GM12878 (cell line): Measurements from ENCODE around the gene DAO. TPM values are rescaled to one million over a fixed set of nuclear protein-coding genes. Genes with fewer than 3 reads are reported as not detected.

Source experiments
- EED ChIP-seq: sonication (generic); IDR thresholded peaks from 2 replicates; pipeline ENCODE4 v1.6.1; 2016; ENCODE audit warnings: antibody characterized with exemption, low read depth
- GATAD2B ChIP-seq: fragments of 450-650 bp; conservative IDR thresholded peaks from 2 replicates; pipeline ENCODE4 v1.6.1; 2017; ENCODE audit warnings: low read depth, mild to moderate bottlenecking, moderate library complexity
- IKZF1 ChIP-seq: fragments of 450-650 bp; conservative IDR thresholded peaks from 2 replicates; pipeline ENCODE4 v1.6.1; 2017; ENCODE audit warnings: antibody characterized with exemption, mild to moderate bottlenecking
- IKZF2 ChIP-seq, 2 experiments: fragments of 450-650 bp; IDR thresholded peaks; 2 replicates each; pipeline ENCODE4 v1.6.1; 2017; ENCODE audit warnings: mild to moderate bottlenecking in 2 of 2, moderate library complexity in 2 of 2
- MEF2B ChIP-seq: fragments of 450-650 bp; IDR thresholded peaks from 2 replicates; pipeline ENCODE4 v1.6.1; 2018; ENCODE audit warnings: mild to moderate bottlenecking, moderate library complexity; ENCODE audit not compliant: partially characterized antibody, poor library complexity, severe bottlenecking
- MTA3 ChIP-seq: IDR thresholded peaks from 2 replicates; pipeline ENCODE4 v1.6.1; 2012; ENCODE audit warnings: low read length, inconsistent platforms, borderline replicate concordance
- NFYA ChIP-seq: IDR thresholded peaks from 2 replicates; pipeline ENCODE4 v1.6.1; 2011; ENCODE audit warnings: low read depth, mild to moderate bottlenecking, low read length, improper control_type of control experiment, borderline replicate concordance
- NFYB ChIP-seq: IDR thresholded peaks from 2 replicates; pipeline ENCODE4 v1.6.1; 2011; ENCODE audit warnings: low read depth, mild to moderate bottlenecking, low read length, improper control_type of control experiment, moderate library complexity; ENCODE audit not compliant: insufficient read depth
- NR2F1 ChIP-seq: fragments of 450-650 bp; conservative IDR thresholded peaks from 2 replicates; pipeline ENCODE4 v1.6.1; 2017; ENCODE audit warnings: mild to moderate bottlenecking
- PKNOX1 ChIP-seq: fragments of 450-650 bp; IDR thresholded peaks from 2 replicates; pipeline ENCODE4 v1.6.1; 2016; ENCODE audit warnings: mild to moderate bottlenecking
- POLR2A ChIP-seq: IDR thresholded peaks from 2 replicates; pipeline ENCODE4 v1.6.1; 2011; ENCODE audit warnings: low read depth, mild to moderate bottlenecking, low read length
- POU2F2 ChIP-seq: IDR thresholded peaks from 3 replicates; pipeline ENCODE4 v1.6.1; 2011; ENCODE audit warnings: low read depth, mild to moderate bottlenecking, low read length, borderline replicate concordance
- RFX5 ChIP-seq: IDR thresholded peaks from 2 replicates; pipeline ENCODE4 v1.6.1; 2011; ENCODE audit warnings: low read depth, low read length, improper control_type of control experiment
- SP1 ChIP-seq: IDR thresholded peaks from one replicate; pipeline ENCODE4 v1.6.1; 2011; ENCODE audit warnings: low read depth, low read length
- SPI1 ChIP-seq: IDR thresholded peaks from 2 replicates; pipeline ENCODE4 v1.6.1; 2011; ENCODE audit warnings: low read depth, mild to moderate bottlenecking, low read length, moderate library complexity, borderline replicate concordance; ENCODE audit not compliant: insufficient read depth
- ZNF592 ChIP-seq: fragments of 450-650 bp; IDR thresholded peaks from 2 replicates; pipeline ENCODE4 v1.6.1; 2017; ENCODE audit warnings: mild to moderate bottlenecking, moderate library complexity
- polyA plus RNA-seq, 11 experiments: library from polyadenylated mRNA; depleted of rRNA in 4 of 11; unstranded in 6 of 11; stranded (reverse) in 5 of 11; fragments of >200 nt; fragmentation: Nextera tagmentation in 4 of 11; fragmentation: Illumina TruSeq in 1 of 11; extraction: Ambion mirVana in 4 of 11; extraction: Trizol in 1 of 11; gene quantifications; 1 replicate in 1 of 11; 2 replicates in 10 of 11; pipeline versions ENCODE4 v1.2.1 to v1.2.3, GENCODE V29; 2011 to 2016; ENCODE audit warnings: inconsistent platforms in 2 of 11, missing spikeins in 2 of 11, low read depth in 1 of 11
- total RNA-seq, 4 experiments: library from RNA; depleted of rRNA in 3 of 4; stranded (reverse); fragments of >200 nt in 3 of 4; fragmentation: Illumina TruSeq in 1 of 4; extraction: Trizol in 1 of 4; gene quantifications; 2 replicates each; pipeline versions ENCODE4 v1.2.1 to v1.2.3, GENCODE V29; 2013 to 2021
- TF ChIP-seq, protein P1 (sequence below): IDR thresholded peaks from 2 replicates; pipeline ENCODE4 v1.6.1; 2012; ENCODE audit warnings: improper control_type of control experiment, low read depth, low read length; ENCODE audit not compliant: insufficient replicate concordance
- TF ChIP-seq, protein P2 (sequence below): IDR thresholded peaks from 2 replicates; pipeline ENCODE4 v1.6.1; 2012; ENCODE audit warnings: low read length, inconsistent platforms

The DAO gene
- total and polyA plus RNA-seq, 10 of the 15 experiments (the other 5 are each of a cell fraction or from before 2014, with no cell fraction given) = 0.15 TPM; not detected in 9

- TF ChIP-seq, protein P1, sequence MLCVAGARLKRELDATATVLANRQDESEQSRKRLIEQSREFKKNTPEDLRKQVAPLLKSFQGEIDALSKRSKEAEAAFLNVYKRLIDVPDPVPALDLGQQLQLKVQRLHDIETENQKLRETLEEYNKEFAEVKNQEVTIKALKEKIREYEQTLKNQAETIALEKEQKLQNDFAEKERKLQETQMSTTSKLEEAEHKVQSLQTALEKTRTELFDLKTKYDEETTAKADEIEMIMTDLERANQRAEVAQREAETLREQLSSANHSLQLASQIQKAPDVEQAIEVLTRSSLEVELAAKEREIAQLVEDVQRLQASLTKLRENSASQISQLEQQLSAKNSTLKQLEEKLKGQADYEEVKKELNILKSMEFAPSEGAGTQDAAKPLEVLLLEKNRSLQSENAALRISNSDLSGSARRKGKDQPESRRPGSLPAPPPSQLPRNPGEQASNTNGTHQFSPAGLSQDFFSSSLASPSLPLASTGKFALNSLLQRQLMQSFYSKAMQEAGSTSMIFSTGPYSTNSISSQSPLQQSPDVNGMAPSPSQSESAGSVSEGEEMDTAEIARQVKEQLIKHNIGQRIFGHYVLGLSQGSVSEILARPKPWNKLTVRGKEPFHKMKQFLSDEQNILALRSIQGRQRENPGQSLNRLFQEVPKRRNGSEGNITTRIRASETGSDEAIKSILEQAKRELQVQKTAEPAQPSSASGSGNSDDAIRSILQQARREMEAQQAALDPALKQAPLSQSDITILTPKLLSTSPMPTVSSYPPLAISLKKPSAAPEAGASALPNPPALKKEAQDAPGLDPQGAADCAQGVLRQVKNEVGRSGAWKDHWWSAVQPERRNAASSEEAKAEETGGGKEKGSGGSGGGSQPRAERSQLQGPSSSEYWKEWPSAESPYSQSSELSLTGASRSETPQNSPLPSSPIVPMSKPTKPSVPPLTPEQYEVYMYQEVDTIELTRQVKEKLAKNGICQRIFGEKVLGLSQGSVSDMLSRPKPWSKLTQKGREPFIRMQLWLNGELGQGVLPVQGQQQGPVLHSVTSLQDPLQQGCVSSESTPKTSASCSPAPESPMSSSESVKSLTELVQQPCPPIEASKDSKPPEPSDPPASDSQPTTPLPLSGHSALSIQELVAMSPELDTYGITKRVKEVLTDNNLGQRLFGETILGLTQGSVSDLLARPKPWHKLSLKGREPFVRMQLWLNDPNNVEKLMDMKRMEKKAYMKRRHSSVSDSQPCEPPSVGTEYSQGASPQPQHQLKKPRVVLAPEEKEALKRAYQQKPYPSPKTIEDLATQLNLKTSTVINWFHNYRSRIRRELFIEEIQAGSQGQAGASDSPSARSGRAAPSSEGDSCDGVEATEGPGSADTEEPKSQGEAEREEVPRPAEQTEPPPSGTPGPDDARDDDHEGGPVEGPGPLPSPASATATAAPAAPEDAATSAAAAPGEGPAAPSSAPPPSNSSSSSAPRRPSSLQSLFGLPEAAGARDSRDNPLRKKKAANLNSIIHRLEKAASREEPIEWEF = peak; percentile 74
- no peak for TF ChIP-seq POLR2A
- peak; percentile 97 for TF ChIP-seq SPI1
- peak; percentile 65; the same call in 2 of the 3 replicates for TF ChIP-seq POU2F2
- no peak for TF ChIP-seq NFYA
- peak; percentile 88 for TF ChIP-seq GATAD2B
- peak; percentile 70; the same call in 1 of the 2 replicates for TF ChIP-seq ZNF592
- TF ChIP-seq IKZF1 = peak; percentile 95
- peak; percentile 90 for TF ChIP-seq NFYB
- TF ChIP-seq RFX5 = peak; percentile 95
- TF ChIP-seq IKZF2 (IDR thresholded peaks at IDR 0.05) = peak; percentile 94 to 95
- peak; percentile 92 for TF ChIP-seq MEF2B
- peak; percentile 48; the same call in 1 of the 2 replicates for TF ChIP-seq PKNOX1
- TF ChIP-seq NR2F1 = peak; percentile 36; the same call in 1 of the 2 replicates
- peak; percentile 71 for TF ChIP-seq SP1
- TF ChIP-seq, protein P2, sequence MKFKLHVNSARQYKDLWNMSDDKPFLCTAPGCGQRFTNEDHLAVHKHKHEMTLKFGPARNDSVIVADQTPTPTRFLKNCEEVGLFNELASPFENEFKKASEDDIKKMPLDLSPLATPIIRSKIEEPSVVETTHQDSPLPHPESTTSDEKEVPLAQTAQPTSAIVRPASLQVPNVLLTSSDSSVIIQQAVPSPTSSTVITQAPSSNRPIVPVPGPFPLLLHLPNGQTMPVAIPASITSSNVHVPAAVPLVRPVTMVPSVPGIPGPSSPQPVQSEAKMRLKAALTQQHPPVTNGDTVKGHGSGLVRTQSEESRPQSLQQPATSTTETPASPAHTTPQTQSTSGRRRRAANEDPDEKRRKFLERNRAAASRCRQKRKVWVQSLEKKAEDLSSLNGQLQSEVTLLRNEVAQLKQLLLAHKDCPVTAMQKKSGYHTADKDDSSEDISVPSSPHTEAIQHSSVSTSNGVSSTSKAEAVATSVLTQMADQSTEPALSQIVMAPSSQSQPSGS = peak; percentile 54
- peak; percentile 44; the same call in 1 of the 2 replicates for TF ChIP-seq MTA3
- TF ChIP-seq EED = peak; percentile 89
Measured at GRCh38 chr12:108850854-108851573, 28.9 kb upstream of the DAO start (continued).
